HG03571 (cell line): ENCODE results near the gene PRRX2.
"Not testable (repeated sequence)": the region's sequence is repeated elsewhere in the genome, so short reads cannot be mapped to it uniquely, and the experiment has no call there.

Experiments
- ATAC-seq: cut with Tn5 transposase; IDR thresholded peaks from one replicate; pipeline ENCODE4 v1.9.1; 2021; ENCODE audit not compliant: unreplicated experiment

Gene PRRX2

DNA sequence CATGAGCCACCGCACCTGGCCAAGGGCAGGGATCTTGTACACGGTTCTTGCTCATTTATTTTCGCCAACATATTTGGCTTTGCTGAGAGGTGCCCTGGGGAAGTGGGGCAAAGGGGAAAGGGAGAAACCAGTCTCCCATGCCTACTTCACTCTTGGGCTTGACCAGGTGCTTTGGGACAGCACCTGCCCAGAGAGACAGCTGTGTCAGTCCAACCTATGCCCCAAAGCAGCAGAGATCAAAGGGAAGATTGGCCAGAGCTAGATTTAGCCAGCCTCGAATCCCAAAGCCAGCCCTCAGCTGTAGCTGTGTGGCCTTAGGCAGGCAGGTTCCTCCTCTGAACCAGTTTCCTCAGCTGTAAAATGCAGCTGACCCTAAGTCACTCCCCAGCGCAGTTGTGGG lies 89.7 kb downstream of the PRRX2 start:
- no peak for ATAC-seq

GRCh38 chr9:129756191-129756590 lies 90.7 kb downstream of the PRRX2 start:
- ATAC-seq = no peak

GRCh38 chr9:129757045-129757444 lies 91.6 kb downstream of the PRRX2 start:
- no peak for ATAC-seq

DNA sequence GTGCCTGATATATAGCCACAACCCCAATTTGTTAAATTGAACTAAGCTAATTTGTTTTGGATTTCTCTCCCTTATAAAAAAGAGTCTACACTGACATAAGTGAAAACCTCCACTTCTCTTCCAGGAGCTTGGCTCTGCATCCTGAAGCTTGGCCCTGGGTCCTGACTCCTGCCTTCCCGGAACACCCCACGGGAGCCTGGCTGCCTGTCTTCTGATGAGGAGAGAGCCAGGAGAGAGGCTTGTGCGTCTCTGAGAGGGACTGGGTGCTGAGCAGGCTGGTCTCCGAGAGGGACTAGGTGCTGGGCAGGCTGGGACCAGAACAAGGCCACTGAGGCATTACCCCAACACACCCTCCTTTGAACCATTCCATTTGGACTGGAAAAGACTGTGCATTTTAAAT lies 93.9 kb downstream of the PRRX2 start:
- no peak for ATAC-seq

DNA sequence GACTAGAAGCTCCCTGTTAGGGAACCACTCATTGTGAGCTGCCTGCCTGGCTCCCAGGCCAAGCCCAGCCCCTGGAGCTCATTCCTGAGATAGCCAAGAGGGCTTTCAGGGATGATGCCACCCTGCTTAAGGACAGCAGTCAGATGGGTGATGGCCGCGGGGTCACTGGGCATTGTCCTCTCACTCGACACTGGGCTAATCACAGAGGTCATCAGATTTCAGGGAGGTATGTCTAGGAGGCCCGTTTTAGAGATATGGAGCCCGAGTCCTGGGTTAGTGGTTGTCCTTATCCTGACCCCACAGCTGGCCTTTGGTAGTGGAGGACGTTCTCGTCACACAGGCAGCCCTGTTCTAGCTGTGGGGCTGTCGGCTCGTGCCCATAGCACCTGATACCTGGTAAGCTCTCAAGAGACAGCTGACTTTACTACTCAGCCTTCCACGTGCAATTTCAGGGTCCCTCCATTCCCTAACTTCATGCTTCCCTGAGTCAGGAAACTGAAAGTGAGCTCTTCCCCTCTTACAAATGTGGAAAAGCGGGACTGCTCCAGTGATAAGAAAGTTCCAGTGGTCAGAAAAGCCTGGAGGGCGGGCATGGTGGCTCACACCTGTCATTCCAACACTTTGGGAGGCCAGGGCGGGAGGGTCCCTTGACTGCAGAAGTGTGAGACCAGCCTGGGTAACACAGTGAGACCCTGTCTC lies 94.5 kb downstream of the PRRX2 start:
- ATAC-seq = no peak

DNA sequence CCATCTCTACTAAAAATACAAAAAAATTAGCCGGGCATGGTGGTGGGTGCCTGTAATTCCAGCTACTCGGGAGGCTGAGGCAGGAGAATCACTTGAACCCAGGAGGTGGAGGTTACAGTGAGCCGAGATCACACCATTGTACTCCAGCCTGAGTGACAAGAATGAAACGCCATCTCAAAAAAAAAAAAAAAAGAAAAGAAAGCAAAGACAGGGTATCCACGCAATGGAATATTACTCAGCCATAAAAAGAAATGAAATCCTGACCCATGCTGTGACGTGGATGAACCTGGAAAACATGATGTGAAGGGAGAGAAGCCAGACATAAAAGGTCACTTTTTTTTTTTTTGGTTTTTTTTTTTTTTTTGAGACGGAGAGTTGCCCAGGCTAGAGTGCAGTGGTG lies 95.3 kb downstream of the PRRX2 start:
- not testable (repeated sequence) for ATAC-seq

GRCh38 chr9:129761293-129761900 lies 96.0 kb downstream of the PRRX2 start:
- no peak for ATAC-seq

GRCh38 chr9:129761901-129762369 lies 96.5 kb downstream of the PRRX2 start:
- no peak for ATAC-seq

- ATAC-seq = not testable (repeated sequence)
Observed at GRCh38 chr9:129762370-129762984, 97.0 kb downstream of the PRRX2 start.

GRCh38 chr9:129762985-129763926 lies 97.8 kb downstream of the PRRX2 start:
- no peak for ATAC-seq

DNA sequence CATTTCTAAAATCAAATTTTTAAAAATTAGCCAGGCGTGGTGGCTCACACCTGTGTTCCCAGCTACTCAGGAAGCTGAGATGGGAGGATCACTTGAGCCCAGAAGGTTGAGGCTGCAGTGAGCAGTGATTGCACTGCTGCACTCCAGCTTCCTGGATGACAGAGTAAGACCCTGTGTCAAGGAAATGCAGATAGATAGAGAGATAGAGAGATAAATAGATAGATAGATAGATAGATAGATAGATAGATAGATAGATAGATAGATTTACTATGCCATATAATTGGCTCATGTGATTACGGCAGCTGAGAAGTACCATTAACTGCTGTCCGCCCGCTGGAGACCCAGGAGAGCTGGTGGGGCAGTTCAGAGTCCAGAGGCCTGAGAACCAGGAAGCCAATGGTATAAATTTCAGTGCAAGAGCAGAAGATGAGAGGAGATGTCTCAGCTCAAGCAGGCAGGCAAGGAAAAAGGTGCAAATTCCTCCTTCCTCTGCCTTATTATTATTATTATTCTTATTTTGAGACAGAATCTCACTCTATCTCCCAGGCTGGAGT lies 100.4 kb downstream of the PRRX2 start:
- ATAC-seq = no peak

GRCh38 chr9:129768486-129768885 lies 103.0 kb downstream of the PRRX2 start:
- no peak for ATAC-seq

GRCh38 chr9:129769669-129770068 lies 104.2 kb downstream of the PRRX2 start:
- ATAC-seq = no peak

- ATAC-seq = no peak
Observed at GRCh38 chr9:129770741-129771140, 105.3 kb downstream of the PRRX2 start.
